ENCODE results near the gene ENKUR.
"Not testable (repeated sequence)": the region's sequence is repeated elsewhere in the genome, so short reads cannot be mapped to it uniquely, and the experiment has no call there.

ENKUR gene

GRCh38 chr10:24958091-24958720, 57.8 kb downstream of the ENKUR start:
- H3K9me3 ChIP-seq (ENCODE audit: low read length): no peaks in the 10 kb centered on the region
- H3K9ac ChIP-seq (ENCODE audit: low read length): no peak overlapping the region
- no peaks in the 10 kb centered on the region for H3K36me3 ChIP-seq (ENCODE audit: insufficient read depth, low read length)
- no peaks in the 10 kb centered on the region for H3K27me3 ChIP-seq (ENCODE audit: control insufficient read depth in 1 of 2, insufficient read depth in 2 of 2, low read length in 2 of 2)
- peaks cover 19% of the 10 kb centered on the region for H3K4me1 ChIP-seq (ENCODE audit: insufficient read depth, low read length)
- H3K27ac ChIP-seq (ENCODE audit: low read depth, low read length): peak overlapping the region; percentile 65
- peak overlapping the region in 1 of 2 donors; percentile 13 for H3K4me3 ChIP-seq (ENCODE audit: low read depth in 1 of 2, low read length in 2 of 2)

DNA sequence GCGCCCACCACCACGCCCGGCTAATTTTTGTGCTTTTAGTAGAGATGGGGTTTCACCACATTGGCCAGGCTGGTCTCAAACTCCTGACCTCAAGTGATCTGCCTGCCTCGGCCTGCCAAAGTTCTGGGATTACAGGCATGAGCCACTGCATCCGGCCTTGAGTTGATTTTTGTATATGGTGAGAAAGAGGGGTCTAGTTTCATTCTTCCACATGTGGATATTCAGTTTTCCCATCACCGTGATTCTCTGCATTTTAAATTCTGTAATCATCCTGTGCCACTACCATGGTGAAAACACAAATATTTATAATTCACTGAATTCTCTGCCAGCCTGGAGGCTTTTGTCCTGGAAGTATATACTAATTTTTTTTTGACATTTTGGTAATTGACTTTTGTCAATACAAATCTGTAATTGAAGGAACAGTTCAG, 58.3 kb downstream of the ENKUR start:
- not testable (repeated sequence) for H3K9me3 ChIP-seq (ENCODE audit: low read length); H3K4me3 ChIP-seq (ENCODE audit: low read depth in 1 of 2, low read length in 2 of 2); H3K36me3 ChIP-seq (ENCODE audit: insufficient read depth, low read length); H3K27me3 ChIP-seq (ENCODE audit: control insufficient read depth in 1 of 2, insufficient read depth in 2 of 2, low read length in 2 of 2); H3K9ac ChIP-seq (ENCODE audit: low read length)
- peaks cover 22% of the 10 kb centered on the region for H3K4me1 ChIP-seq (ENCODE audit: insufficient read depth, low read length)
- peak overlapping the region; percentile 31 for H3K27ac ChIP-seq (ENCODE audit: low read depth, low read length)

GRCh38 chr10:24953675-24954074, 62.3 kb downstream of the ENKUR start:
- peak overlapping the region; percentile 49 for H3K27ac ChIP-seq (ENCODE audit: low read depth, low read length)
- H3K36me3 ChIP-seq (ENCODE audit: insufficient read depth, low read length): no peaks in the 10 kb centered on the region
- no peaks in the 10 kb centered on the region for H3K9me3 ChIP-seq (ENCODE audit: low read length)
- peaks cover 21% of the 10 kb centered on the region for H3K4me1 ChIP-seq (ENCODE audit: insufficient read depth, low read length)
- no peaks in the 10 kb centered on the region for H3K27me3 ChIP-seq (ENCODE audit: control insufficient read depth in 1 of 2, insufficient read depth in 2 of 2, low read length in 2 of 2)
- H3K4me3 ChIP-seq (ENCODE audit: low read depth in 1 of 2, low read length in 2 of 2): peak overlapping the region in 1 of 2 donors; percentile 33
- H3K9ac ChIP-seq (ENCODE audit: low read length): no peak overlapping the region

DNA sequence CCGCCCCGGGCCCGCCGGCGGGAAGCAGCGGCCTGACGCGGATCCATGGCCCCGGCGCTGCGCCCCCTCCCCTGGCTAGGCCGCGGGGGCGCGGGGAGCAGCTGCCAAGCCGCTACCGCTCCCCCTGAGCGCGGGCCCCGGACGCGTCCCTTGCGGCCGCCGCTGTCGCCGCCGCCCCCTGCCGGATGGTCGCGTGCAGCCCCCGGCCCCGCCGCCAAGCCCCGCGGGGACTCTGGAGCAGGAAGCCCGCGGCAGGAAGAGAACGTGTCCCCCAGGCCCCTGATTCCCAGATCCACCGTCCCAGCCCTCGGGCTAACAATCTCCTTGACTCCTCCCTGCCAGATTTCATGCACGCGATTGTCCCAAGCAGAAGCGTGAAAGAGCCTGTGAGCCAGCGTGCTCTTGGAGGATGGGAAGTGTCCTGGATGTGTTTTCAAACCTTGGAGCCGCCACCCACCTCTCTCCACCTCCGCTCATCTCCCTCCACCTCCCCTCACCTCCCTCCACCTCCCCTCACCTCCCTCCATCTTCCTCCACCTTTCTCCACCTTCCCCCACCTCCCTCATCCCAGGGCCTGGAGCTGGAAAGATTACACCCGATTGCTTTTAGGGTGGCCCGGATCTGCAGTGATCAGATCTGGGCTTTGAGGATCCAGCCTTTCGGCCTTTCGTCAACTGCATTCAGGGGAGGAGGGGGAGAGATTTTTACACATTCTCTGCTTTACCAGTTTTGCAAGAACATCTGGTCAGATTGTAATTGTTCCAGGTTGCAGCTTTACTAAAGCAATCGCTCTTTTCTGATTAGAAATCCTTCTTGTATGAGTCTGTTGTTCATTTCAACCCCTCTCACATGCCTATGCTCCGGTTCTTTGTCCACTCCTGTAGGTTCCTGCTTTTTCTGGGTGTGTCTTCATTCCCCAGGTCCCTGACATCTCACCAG, 63.0 kb downstream of the ENKUR start:
- Histone ChIP-seq H3K9ac (ENCODE audit: low read length) (no peak overlapping the region), H3K27ac (ENCODE audit: low read depth, low read length) (peak overlapping the region; percentile 49), H3K4me3 (ENCODE audit: low read depth in 1 of 2, low read length in 2 of 2) (peak overlapping the region; percentile 33 to 81), H3K4me1 (ENCODE audit: insufficient read depth, low read length) (peaks cover 15% of the 10 kb centered on the region), H3K27me3 (ENCODE audit: control insufficient read depth in 1 of 2, insufficient read depth in 2 of 2, low read length in 2 of 2) (no peaks in the 10 kb centered on the region), H3K9me3 (ENCODE audit: low read length) (no peaks in the 10 kb centered on the region), H3K36me3 (ENCODE audit: insufficient read depth, low read length) (no peaks in the 10 kb centered on the region)

GRCh38 chr10:24952143-24952706, 63.7 kb downstream of the ENKUR start, which contains the start of gene PRTFDC1:
Gene PRTFDC1, minus strand, starts transcription at chr10:24952606. Its CDS starts 31 bp downstream, at chr10:24952575.
- H3K4me1 ChIP-seq (ENCODE audit: insufficient read depth, low read length): peaks cover 15% of the 10 kb centered on the region
- peak within 1 kb of the TSS; percentile 86 for H3K27ac ChIP-seq (ENCODE audit: low read depth, low read length)
- peak within 1 kb of the TSS; percentile 33 to 81 for H3K4me3 ChIP-seq (ENCODE audit: low read depth in 1 of 2, low read length in 2 of 2)
- H3K36me3 ChIP-seq (ENCODE audit: insufficient read depth, low read length): no peaks in the 10 kb centered on the region
- H3K27me3 ChIP-seq (ENCODE audit: control insufficient read depth in 1 of 2, insufficient read depth in 2 of 2, low read length in 2 of 2): no peaks in the 10 kb centered on the region
- H3K9ac ChIP-seq (ENCODE audit: low read length): peak within 1 kb of the TSS; percentile 42
- H3K9me3 ChIP-seq (ENCODE audit: low read length): no peaks in the 10 kb centered on the region

GRCh38 chr10:24951201-24952142, 64.5 kb downstream of the ENKUR start:
- Histone ChIP-seq H3K9ac (ENCODE audit: low read length) (peak overlapping the region; percentile 42), H3K4me1 (ENCODE audit: insufficient read depth, low read length) (peaks cover 15% of the 10 kb centered on the region), H3K27me3 (ENCODE audit: control insufficient read depth in 1 of 2, insufficient read depth in 2 of 2, low read length in 2 of 2) (no peaks in the 10 kb centered on the region), H3K4me3 (ENCODE audit: low read depth in 1 of 2, low read length in 2 of 2) (peak overlapping the region; percentile 33 to 81), H3K9me3 (ENCODE audit: low read length) (no peaks in the 10 kb centered on the region), H3K27ac (ENCODE audit: low read depth, low read length) (peak overlapping the region; percentile 86), H3K36me3 (ENCODE audit: insufficient read depth, low read length) (no peaks in the 10 kb centered on the region)

DNA sequence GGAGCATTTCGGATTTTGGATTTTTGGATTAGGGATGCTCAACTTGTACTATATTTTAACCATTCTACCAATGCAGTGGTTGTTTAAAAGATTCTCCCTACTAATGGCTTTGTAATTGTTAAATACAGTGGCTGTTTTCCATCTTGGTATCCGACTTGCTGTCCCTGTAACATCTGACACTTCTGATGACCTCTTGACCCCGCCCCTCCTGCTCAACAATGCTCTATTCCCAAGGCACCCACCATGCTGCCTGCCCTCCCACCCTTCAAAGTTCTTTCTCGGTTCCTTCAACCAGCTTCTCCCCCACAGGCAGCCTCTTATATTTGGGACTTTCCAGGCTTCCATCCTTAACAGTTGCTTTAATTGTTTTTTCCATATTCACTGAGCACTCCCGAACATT, 65.5 kb downstream of the ENKUR start:
- Histone ChIP-seq H3K27ac (ENCODE audit: low read depth, low read length) (no peak overlapping the region), H3K4me3 (ENCODE audit: low read depth in 1 of 2, low read length in 2 of 2) (no peak overlapping the region), H3K4me1 (ENCODE audit: insufficient read depth, low read length) (peaks cover 15% of the 10 kb centered on the region)

GRCh38 chr10:24949616-24950015, 66.3 kb downstream of the ENKUR start:
- Histone ChIP-seq H3K27me3 (ENCODE audit: control insufficient read depth in 1 of 2, insufficient read depth in 2 of 2, low read length in 2 of 2) (no peaks in the 10 kb centered on the region), H3K9me3 (ENCODE audit: low read length) (no peaks in the 10 kb centered on the region), H3K9ac (ENCODE audit: low read length) (no peak overlapping the region), H3K4me3 (ENCODE audit: low read depth in 1 of 2, low read length in 2 of 2) (no peak overlapping the region), H3K36me3 (ENCODE audit: insufficient read depth, low read length) (no peaks in the 10 kb centered on the region), H3K4me1 (ENCODE audit: insufficient read depth, low read length) (peaks cover 15% of the 10 kb centered on the region), H3K27ac (ENCODE audit: low read depth, low read length) (no peak overlapping the region)

More for the DNA sequence above, 65.5 kb downstream of the ENKUR start:
- no peak overlapping the region for H3K9ac ChIP-seq (ENCODE audit: low read length)
- H3K9me3 ChIP-seq (ENCODE audit: low read length): no peaks in the 10 kb centered on the region
- no peaks in the 10 kb centered on the region for H3K36me3 ChIP-seq (ENCODE audit: insufficient read depth, low read length)
- H3K27me3 ChIP-seq (ENCODE audit: control insufficient read depth in 1 of 2, insufficient read depth in 2 of 2, low read length in 2 of 2): no peaks in the 10 kb centered on the region

- Histone ChIP-seq H3K9ac (ENCODE audit: low read length) (no peak overlapping the region), H3K4me1 (ENCODE audit: insufficient read depth, low read length) (peaks cover 9% of the 10 kb centered on the region), H3K27me3 (ENCODE audit: control insufficient read depth in 1 of 2, insufficient read depth in 2 of 2, low read length in 2 of 2) (no peaks in the 10 kb centered on the region), H3K4me3 (ENCODE audit: low read depth in 1 of 2, low read length in 2 of 2) (no peak overlapping the region), H3K9me3 (ENCODE audit: low read length) (no peaks in the 10 kb centered on the region), H3K36me3 (ENCODE audit: insufficient read depth, low read length) (no peaks in the 10 kb centered on the region), H3K27ac (ENCODE audit: low read depth, low read length) (no peak overlapping the region)
Observed at GRCh38 chr10:24947304-24948097, 68.5 kb downstream of the ENKUR start.

- H3K4me3 ChIP-seq (ENCODE audit: low read depth in 1 of 2, low read length in 2 of 2): no peak overlapping the region
Observed at GRCh38 chr10:24944512-24945255, 71.3 kb downstream of the ENKUR start.

More at GRCh38 chr10:24944512-24945255, 71.3 kb downstream of the ENKUR start:
- no peaks in the 10 kb centered on the region for H3K27me3 ChIP-seq (ENCODE audit: control insufficient read depth in 1 of 2, insufficient read depth in 2 of 2, low read length in 2 of 2)
- no peaks in the 10 kb centered on the region for H3K4me1 ChIP-seq (ENCODE audit: insufficient read depth, low read length)
- H3K9me3 ChIP-seq (ENCODE audit: low read length): no peaks in the 10 kb centered on the region
- no peak overlapping the region for H3K9ac ChIP-seq (ENCODE audit: low read length)
- H3K27ac ChIP-seq (ENCODE audit: low read depth, low read length): no peak overlapping the region
- H3K36me3 ChIP-seq (ENCODE audit: insufficient read depth, low read length): no peaks in the 10 kb centered on the region
